ENCODE results near the gene P4HTM. TPM values are rescaled to one million over a fixed set of nuclear protein-coding genes. Genes with fewer than 3 reads are reported as not detected.
A peak's percentile ranks its signal among the peaks of the same experiment; 100 is the strongest.

The P4HTM gene
- total and polyA plus RNA-seq, 2 of the 8 experiments (the other 6 are each of a cell fraction or from before 2014, with no cell fraction given): 19.1 to 25.4 TPM

DNA sequence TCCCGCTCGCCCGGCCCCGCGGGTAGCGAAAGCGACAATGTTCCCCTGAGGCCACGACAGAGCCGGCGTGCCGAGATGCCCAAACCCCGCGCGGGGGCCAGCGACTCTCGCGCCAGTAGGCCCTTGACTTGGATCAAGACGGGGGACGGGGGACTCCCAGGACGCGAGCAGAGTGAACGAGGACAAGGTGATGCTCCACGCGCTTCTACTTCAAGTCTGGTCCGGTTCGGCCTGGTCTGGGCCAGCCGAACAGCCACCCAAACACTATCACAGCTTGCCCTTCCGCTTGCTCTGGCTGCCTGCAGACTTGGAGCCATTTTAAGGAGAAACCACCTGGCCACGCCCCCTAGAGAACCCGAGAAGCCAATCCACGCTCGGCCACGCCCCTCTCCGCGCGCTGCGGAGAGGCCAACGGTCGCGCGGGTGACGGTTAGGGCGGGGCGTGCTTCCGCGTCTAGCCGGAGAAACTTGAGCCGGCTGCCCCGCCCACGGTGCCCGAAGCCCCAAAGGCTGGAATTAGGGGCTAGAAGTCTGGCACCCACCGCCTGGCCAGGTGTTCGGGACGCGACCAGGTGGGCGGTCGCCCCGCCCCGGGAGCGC lies 31.3 kb downstream of the P4HTM start (continued):
- TF ChIP-seq, protein P1, sequence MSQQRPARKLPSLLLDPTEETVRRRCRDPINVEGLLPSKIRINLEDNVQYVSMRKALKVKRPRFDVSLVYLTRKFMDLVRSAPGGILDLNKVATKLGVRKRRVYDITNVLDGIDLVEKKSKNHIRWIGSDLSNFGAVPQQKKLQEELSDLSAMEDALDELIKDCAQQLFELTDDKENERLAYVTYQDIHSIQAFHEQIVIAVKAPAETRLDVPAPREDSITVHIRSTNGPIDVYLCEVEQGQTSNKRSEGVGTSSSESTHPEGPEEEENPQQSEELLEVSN (IDR thresholded peaks at IDR 0.05): no peak
- TF ChIP-seq ASH2L (IDR thresholded peaks at IDR 0.05; ENCODE audit: low read length): no peak
- no peak for TF ChIP-seq JUND (IDR thresholded peaks at IDR 0.05; ENCODE audit: low read length)
- TF ChIP-seq SRF (IDR thresholded peaks at IDR 0.05; ENCODE audit: low read depth, low read length): no peak
- no peak for TF ChIP-seq POU5F1 (IDR thresholded peaks at IDR 0.05; ENCODE audit: low read depth, low read length)
- no peak for TF ChIP-seq CHD2 (IDR thresholded peaks at IDR 0.05; ENCODE audit: low read length)
- no peak for TF ChIP-seq GABPA (IDR thresholded peaks at IDR 0.05; ENCODE audit: borderline replicate concordance, insufficient read depth, low read length)
- TF ChIP-seq, protein P2, sequence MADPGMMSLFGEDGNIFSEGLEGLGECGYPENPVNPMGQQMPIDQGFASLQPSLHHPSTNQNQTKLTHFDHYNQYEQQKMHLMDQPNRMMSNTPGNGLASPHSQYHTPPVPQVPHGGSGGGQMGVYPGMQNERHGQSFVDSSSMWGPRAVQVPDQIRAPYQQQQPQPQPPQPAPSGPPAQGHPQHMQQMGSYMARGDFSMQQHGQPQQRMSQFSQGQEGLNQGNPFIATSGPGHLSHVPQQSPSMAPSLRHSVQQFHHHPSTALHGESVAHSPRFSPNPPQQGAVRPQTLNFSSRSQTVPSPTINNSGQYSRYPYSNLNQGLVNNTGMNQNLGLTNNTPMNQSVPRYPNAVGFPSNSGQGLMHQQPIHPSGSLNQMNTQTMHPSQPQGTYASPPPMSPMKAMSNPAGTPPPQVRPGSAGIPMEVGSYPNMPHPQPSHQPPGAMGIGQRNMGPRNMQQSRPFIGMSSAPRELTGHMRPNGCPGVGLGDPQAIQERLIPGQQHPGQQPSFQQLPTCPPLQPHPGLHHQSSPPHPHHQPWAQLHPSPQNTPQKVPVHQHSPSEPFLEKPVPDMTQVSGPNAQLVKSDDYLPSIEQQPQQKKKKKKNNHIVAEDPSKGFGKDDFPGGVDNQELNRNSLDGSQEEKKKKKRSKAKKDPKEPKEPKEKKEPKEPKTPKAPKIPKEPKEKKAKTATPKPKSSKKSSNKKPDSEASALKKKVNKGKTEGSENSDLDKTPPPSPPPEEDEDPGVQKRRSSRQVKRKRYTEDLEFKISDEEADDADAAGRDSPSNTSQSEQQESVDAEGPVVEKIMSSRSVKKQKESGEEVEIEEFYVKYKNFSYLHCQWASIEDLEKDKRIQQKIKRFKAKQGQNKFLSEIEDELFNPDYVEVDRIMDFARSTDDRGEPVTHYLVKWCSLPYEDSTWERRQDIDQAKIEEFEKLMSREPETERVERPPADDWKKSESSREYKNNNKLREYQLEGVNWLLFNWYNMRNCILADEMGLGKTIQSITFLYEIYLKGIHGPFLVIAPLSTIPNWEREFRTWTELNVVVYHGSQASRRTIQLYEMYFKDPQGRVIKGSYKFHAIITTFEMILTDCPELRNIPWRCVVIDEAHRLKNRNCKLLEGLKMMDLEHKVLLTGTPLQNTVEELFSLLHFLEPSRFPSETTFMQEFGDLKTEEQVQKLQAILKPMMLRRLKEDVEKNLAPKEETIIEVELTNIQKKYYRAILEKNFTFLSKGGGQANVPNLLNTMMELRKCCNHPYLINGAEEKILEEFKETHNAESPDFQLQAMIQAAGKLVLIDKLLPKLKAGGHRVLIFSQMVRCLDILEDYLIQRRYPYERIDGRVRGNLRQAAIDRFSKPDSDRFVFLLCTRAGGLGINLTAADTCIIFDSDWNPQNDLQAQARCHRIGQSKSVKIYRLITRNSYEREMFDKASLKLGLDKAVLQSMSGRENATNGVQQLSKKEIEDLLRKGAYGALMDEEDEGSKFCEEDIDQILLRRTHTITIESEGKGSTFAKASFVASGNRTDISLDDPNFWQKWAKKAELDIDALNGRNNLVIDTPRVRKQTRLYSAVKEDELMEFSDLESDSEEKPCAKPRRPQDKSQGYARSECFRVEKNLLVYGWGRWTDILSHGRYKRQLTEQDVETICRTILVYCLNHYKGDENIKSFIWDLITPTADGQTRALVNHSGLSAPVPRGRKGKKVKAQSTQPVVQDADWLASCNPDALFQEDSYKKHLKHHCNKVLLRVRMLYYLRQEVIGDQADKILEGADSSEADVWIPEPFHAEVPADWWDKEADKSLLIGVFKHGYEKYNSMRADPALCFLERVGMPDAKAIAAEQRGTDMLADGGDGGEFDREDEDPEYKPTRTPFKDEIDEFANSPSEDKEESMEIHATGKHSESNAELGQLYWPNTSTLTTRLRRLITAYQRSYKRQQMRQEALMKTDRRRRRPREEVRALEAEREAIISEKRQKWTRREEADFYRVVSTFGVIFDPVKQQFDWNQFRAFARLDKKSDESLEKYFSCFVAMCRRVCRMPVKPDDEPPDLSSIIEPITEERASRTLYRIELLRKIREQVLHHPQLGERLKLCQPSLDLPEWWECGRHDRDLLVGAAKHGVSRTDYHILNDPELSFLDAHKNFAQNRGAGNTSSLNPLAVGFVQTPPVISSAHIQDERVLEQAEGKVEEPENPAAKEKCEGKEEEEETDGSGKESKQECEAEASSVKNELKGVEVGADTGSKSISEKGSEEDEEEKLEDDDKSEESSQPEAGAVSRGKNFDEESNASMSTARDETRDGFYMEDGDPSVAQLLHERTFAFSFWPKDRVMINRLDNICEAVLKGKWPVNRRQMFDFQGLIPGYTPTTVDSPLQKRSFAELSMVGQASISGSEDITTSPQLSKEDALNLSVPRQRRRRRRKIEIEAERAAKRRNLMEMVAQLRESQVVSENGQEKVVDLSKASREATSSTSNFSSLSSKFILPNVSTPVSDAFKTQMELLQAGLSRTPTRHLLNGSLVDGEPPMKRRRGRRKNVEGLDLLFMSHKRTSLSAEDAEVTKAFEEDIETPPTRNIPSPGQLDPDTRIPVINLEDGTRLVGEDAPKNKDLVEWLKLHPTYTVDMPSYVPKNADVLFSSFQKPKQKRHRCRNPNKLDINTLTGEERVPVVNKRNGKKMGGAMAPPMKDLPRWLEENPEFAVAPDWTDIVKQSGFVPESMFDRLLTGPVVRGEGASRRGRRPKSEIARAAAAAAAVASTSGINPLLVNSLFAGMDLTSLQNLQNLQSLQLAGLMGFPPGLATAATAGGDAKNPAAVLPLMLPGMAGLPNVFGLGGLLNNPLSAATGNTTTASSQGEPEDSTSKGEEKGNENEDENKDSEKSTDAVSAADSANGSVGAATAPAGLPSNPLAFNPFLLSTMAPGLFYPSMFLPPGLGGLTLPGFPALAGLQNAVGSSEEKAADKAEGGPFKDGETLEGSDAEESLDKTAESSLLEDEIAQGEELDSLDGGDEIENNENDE (IDR thresholded peaks at IDR 0.05; ENCODE audit: insufficient replicate concordance, low read length): no peak
- TF ChIP-seq SP1 (IDR thresholded peaks at IDR 0.05; ENCODE audit: low read depth, low read length): peak; percentile 70; the same call in 1 of the 2 replicates

Measured in H1 (cell line).